ENCODE results near the gene THYN1. TPM values are rescaled to one million over a fixed set of nuclear protein-coding genes. Genes with fewer than 3 reads are reported as not detected.
"Not testable (repeated sequence)": the region's sequence is repeated elsewhere in the genome, so short reads cannot be mapped to it uniquely, and the experiment has no call there.

THYN1 gene
- total and polyA plus RNA-seq, 5 donors: 35.6 to 57.0 (median 46.4) TPM

GRCh38 chr11:134260983-134261382 is 7.8 kb upstream of the THYN1 start:
- intact Hi-C loops (cut with DNase I): no loop called here
- Histone ChIP-seq H3K9me3 (ENCODE audit: control insufficient read depth, low read length) (no peaks in the 10 kb centered on the region), H3K4me1 (ENCODE audit: control insufficient read depth, insufficient read depth, low read length) (no peaks in the 10 kb centered on the region), H3K27me3 (ENCODE audit: control insufficient read depth, insufficient read depth) (no peaks in the 10 kb centered on the region), H3K4me3 (ENCODE audit: low read length) (no peak overlapping the region), H3K27ac (ENCODE audit: low read length) (no peak overlapping the region)
- 89% methylated on average over 16 of the region's 16 CpGs for WGBS
- ATAC-seq: no peak
- no peak for DNase-seq

DNA sequence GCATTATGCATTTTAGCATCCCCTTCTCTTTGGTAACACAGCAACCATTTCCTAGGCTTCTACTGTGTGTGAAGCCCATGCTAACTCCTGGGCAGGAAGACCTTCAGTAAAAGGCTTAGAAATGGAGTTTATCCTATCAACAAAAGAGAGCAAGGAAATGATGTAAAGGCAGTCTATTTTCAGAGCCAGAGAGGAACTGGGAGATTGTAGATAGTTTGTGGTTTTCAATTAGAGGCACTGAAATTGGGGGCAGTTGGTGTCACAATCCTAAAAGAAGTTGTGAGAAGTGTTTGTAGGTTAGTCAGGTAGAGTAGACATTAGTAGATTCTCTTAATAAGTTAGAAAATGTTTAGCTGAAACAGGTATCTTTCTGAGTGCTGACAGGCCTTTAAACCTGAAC is 7.4 kb upstream of the THYN1 start:
- no peak overlapping the region for H3K4me3 ChIP-seq (ENCODE audit: low read length)
- H3K9me3 ChIP-seq (ENCODE audit: control insufficient read depth, low read length): no peaks in the 10 kb centered on the region
- intact Hi-C loops (cut with DNase I): no loop called here
- no peak overlapping the region for H3K27ac ChIP-seq (ENCODE audit: low read length)
- DNase-seq (no peak), ATAC-seq (no peak)
- no peaks in the 10 kb centered on the region for H3K4me1 ChIP-seq (ENCODE audit: control insufficient read depth, insufficient read depth, low read length)
- no peaks in the 10 kb centered on the region for H3K27me3 ChIP-seq (ENCODE audit: control insufficient read depth, insufficient read depth)

DNA sequence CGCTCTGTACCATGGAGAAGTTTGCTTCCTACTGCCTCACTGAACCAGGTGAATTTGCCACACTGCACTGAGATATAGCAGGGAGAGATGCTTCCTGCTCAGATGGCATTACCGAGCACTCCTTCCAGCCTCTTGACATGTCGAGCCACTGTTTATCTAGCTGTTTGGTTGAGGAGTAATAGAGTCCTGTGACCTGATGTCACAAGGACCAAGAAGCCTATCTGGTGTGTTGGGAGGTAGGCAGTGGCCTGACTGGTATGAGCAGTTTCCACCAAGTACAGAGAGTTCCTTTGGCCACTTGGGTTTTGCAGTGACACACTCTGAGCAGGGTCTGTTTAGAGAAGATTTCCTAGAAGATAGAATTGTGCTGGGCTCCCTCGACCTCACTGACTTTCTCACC is 5.4 kb upstream of the THYN1 start:
- H3K27ac ChIP-seq (ENCODE audit: low read length): no peak overlapping the region
- no peak overlapping the region for H3K4me3 ChIP-seq (ENCODE audit: low read length)
- H3K27me3 ChIP-seq (ENCODE audit: control insufficient read depth, insufficient read depth): no peaks in the 10 kb centered on the region
- intact Hi-C loops (cut with DNase I): no loop called here
- DNase-seq (no peak), ATAC-seq (no peak)
- 83% methylated on average over 4 of the region's 4 CpGs for WGBS
- H3K9me3 ChIP-seq (ENCODE audit: control insufficient read depth, low read length): no peaks in the 10 kb centered on the region
- H3K4me1 ChIP-seq (ENCODE audit: control insufficient read depth, insufficient read depth, low read length): no peaks in the 10 kb centered on the region

GRCh38 chr11:134257101-134257500 is 3.9 kb upstream of the THYN1 start:
- 93% methylated on average over 11 of the region's 11 CpGs for WGBS

GRCh38 chr11:134255184-134255561 is 2.0 kb upstream of the THYN1 start:
- DNase-seq; ATAC-seq; H3K4me1 ChIP-seq (ENCODE audit: control insufficient read depth, insufficient read depth, low read length); intact Hi-C loops (cut with DNase I); H3K9me3 ChIP-seq (ENCODE audit: control insufficient read depth, low read length); H3K27me3 ChIP-seq (ENCODE audit: control insufficient read depth, insufficient read depth); H3K27ac ChIP-seq (ENCODE audit: low read length); H3K4me3 ChIP-seq (ENCODE audit: low read length): not testable (repeated sequence)
- WGBS: 96% methylated on average over 5 of the region's 5 CpGs

More at GRCh38 chr11:134257101-134257500, 3.9 kb upstream of the THYN1 start:
- no peak for ATAC-seq
- Histone ChIP-seq H3K27me3 (ENCODE audit: control insufficient read depth, insufficient read depth) (no peaks in the 10 kb centered on the region), H3K27ac (ENCODE audit: low read length) (no peak overlapping the region), H3K4me3 (ENCODE audit: low read length) (no peak overlapping the region), H3K9me3 (ENCODE audit: control insufficient read depth, low read length) (no peaks in the 10 kb centered on the region), H3K4me1 (ENCODE audit: control insufficient read depth, insufficient read depth, low read length) (no peaks in the 10 kb centered on the region)
- intact Hi-C loops (cut with DNase I): no loop called here
- DNase-seq: no peak

DNA sequence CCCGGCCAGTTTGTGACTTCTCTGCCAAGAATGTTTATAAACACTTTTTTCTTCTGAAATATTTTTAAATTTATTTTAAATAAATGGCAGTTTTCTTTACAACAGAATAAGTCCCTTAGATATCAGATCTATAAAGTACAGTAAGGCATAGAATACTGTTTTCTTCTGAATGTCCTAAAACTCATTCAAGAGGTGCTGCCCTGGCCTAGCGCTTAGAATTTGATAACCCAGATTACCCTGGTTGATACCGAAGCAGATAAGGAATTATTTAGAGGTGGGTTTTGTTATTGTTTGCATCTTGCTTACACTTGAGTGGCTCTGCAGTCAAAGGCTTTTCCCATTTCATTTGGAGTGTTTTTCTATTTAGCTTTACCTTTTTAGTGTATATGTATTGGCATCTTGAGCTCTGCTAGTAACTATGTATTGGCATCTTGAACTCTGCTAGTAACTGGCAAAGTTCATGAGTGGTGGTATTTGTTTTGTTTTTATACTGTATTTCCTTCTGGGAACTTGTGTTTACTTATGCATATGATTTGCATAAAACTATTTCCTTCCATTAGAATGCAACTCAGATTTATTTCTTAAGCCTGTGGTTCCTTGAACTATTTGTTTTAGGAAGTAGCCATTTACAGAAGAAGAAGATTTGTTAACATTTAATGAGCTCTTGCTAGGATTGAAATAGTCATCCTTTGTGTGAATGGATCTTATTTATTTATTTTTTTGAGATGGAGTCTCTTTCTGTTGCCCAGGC is 1.5 kb upstream of the THYN1 start:
- 67% methylated on average over 3 of the region's 3 CpGs for WGBS
- intact Hi-C loops (cut with DNase I): no loop called here
- H3K27ac ChIP-seq (ENCODE audit: low read length): no peak overlapping the region
- DNase-seq (no peak), ATAC-seq (no peak)
- H3K4me3 ChIP-seq (ENCODE audit: low read length): peak overlapping the region; percentile 71
- no peaks in the 10 kb centered on the region for H3K9me3 ChIP-seq (ENCODE audit: control insufficient read depth, low read length)
- no peaks in the 10 kb centered on the region for H3K27me3 ChIP-seq (ENCODE audit: control insufficient read depth, insufficient read depth)
- no peaks in the 10 kb centered on the region for H3K4me1 ChIP-seq (ENCODE audit: control insufficient read depth, insufficient read depth, low read length)

DNA sequence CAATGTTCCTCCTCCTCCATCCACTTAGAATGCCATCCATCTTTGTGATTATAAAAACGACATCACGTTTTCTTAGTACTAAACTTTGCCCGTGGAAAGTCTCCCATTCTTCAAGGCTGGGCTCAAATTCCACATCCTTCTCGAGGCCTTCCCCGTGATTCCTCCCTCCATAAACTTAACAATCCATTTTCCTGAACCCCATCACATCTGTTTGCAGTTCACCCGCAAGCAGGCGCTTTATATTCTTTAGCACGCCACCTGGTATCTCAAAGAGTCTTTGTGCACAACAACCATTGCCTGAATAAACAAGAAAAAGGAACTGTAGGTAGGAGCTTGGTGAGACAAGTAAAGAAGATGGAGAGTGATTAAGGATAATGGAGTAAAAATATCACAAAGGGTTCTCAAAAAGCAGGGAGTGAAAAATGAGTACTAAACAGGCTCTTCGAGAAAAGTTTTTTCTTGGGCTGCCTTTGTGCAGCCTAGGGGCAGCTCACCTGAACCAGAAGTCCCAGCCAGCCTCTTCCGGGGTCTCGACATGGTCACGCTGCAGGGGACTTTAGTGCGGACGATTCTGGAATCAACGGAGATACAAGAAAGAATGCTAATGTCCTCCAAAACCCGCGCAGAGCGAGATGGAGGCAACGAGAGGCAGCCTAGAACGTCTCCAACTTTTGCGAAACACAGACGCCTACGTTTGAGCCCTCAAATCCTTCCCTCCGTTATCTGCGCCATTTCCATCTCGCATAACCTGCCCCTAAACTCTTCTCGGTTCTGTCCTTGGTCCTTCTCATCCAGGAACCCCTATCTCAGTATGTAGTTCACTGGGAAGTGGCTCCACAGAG is 585 bp downstream of the THYN1 start:
- Histone ChIP-seq H3K4me3 (ENCODE audit: low read length) (peak overlapping the region; percentile 71), H3K27ac (ENCODE audit: low read length) (peak overlapping the region; percentile 27), H3K27me3 (ENCODE audit: control insufficient read depth, insufficient read depth) (no peaks in the 10 kb centered on the region), H3K4me1 (ENCODE audit: control insufficient read depth, insufficient read depth, low read length) (no peaks in the 10 kb centered on the region), H3K9me3 (ENCODE audit: control insufficient read depth, low read length) (no peaks in the 10 kb centered on the region)
- DNase-seq (peak in 2 of 3 donors; percentile 34 to 59), ATAC-seq (peak; percentile 34 to 43)
- intact Hi-C loops (cut with DNase I): no loop called here
- 5% methylated on average over 27 of the region's 27 CpGs for WGBS

DNA sequence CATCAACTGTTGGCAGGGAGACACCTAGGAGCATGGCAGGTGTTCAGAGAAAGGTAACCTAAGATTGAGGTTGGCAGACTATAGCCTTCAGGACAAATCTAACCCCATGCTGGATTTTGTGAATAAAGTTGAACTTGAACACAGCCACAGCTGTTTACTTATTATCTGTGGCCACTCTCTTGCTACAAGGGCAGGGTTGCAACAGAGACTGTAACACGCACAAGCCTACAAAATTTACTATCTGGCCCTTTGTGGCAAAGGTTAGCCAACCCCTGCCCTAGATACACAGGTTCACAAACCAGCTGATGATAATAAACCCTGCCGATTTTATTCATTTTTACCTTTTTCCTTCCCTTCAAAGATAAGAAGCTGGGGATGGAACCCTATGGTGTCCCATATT is 2.5 kb downstream of the THYN1 start:
- DNase-seq (no peak), ATAC-seq (no peak)
- Histone ChIP-seq H3K27ac (ENCODE audit: low read length) (no peak overlapping the region), H3K4me1 (ENCODE audit: control insufficient read depth, insufficient read depth, low read length) (no peaks in the 10 kb centered on the region), H3K9me3 (ENCODE audit: control insufficient read depth, low read length) (no peaks in the 10 kb centered on the region), H3K4me3 (ENCODE audit: low read length) (no peak overlapping the region), H3K27me3 (ENCODE audit: control insufficient read depth, insufficient read depth) (no peaks in the 10 kb centered on the region)
- 88% methylated on average over 2 of the region's 2 CpGs for WGBS
- intact Hi-C loops (cut with DNase I): no loop called here

DNA sequence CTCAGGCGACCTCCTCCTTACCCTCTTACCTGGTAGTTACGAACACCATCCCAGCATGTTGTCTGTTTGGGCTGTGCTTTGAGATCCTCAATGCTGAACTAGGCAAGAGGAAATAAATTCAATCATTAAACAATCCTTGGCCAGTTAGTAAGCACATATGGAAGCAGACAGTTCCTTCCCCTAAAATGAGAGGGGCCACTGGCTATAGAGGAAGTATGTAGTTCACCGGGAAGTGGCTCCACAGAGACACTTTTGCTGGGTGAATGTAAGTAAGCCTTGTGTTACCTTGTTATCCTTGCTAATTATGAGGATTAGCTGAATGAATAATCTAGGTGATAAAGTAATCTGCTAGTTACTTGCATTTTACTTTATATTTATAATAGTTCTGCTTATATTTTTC is 2.9 kb downstream of the THYN1 start:
- no peaks in the 10 kb centered on the region for H3K9me3 ChIP-seq (ENCODE audit: control insufficient read depth, low read length)
- no peak overlapping the region for H3K27ac ChIP-seq (ENCODE audit: low read length)
- no peak overlapping the region for H3K4me3 ChIP-seq (ENCODE audit: low read length)
- H3K4me1 ChIP-seq (ENCODE audit: control insufficient read depth, insufficient read depth, low read length): no peaks in the 10 kb centered on the region
- ATAC-seq (no peak), DNase-seq (no peak)
- 88% methylated on average over 3 of the region's 3 CpGs for WGBS
- intact Hi-C loops (cut with DNase I): no loop called here
- no peaks in the 10 kb centered on the region for H3K27me3 ChIP-seq (ENCODE audit: control insufficient read depth, insufficient read depth)

- intact Hi-C loops (cut with DNase I): no loop called here
- 55% methylated on average over 7 of the region's 7 CpGs for WGBS
- Histone ChIP-seq H3K9me3 (ENCODE audit: control insufficient read depth, low read length) (no peaks in the 10 kb centered on the region), H3K27ac (ENCODE audit: low read length) (no peak overlapping the region), H3K4me3 (ENCODE audit: low read length) (no peak overlapping the region), H3K4me1 (ENCODE audit: control insufficient read depth, insufficient read depth, low read length) (no peaks in the 10 kb centered on the region), H3K27me3 (ENCODE audit: control insufficient read depth, insufficient read depth) (no peaks in the 10 kb centered on the region)
- ATAC-seq (no peak), DNase-seq (no peak)
Measured at GRCh38 chr11:134248910-134249480, 4.2 kb downstream of the THYN1 start.

- no peaks in the 10 kb centered on the region for H3K9me3 ChIP-seq (ENCODE audit: control insufficient read depth, low read length)
- 82% methylated on average over 4 of the region's 4 CpGs for WGBS
- no peaks in the 10 kb centered on the region for H3K27me3 ChIP-seq (ENCODE audit: control insufficient read depth, insufficient read depth)
- intact Hi-C loops (cut with DNase I): no loop called here
- no peaks in the 10 kb centered on the region for H3K4me1 ChIP-seq (ENCODE audit: control insufficient read depth, insufficient read depth, low read length)
- DNase-seq (no peak), ATAC-seq (no peak)
- no peak overlapping the region for H3K27ac ChIP-seq (ENCODE audit: low read length)
- H3K4me3 ChIP-seq (ENCODE audit: low read length): no peak overlapping the region
Measured at GRCh38 chr11:134246678-134247077, 6.5 kb downstream of the THYN1 start.

All from right cardiac atrium (tissue), 5 donors.